HepG2 (cell line): ENCODE measurements around the gene SEMA3B. TPM values are rescaled to one million over a fixed set of nuclear protein-coding genes. Genes with fewer than 3 reads are reported as not detected.

Source experiments
- ATF7 ChIP-seq, 2 experiments: fragments of 450-650 bp in 1 of 2; sonication (generic) in 1 of 2; formaldehyde crosslinking in 1 of 2; IDR thresholded peaks; 2 replicates each; pipeline versions ENCODE4 v1.4.0 to v1.6.1; 2016 to 2020; ENCODE audit warnings: antibody characterized with exemption in 1 of 2, mild to moderate bottlenecking in 1 of 2, missing genetic modification reagents in 1 of 2
- ESRRA ChIP-seq: sonication (generic); formaldehyde crosslinking; IDR thresholded peaks from 2 replicates; pipeline ENCODE4 v1.5.1; 2020; ENCODE audit warnings: mild to moderate bottlenecking, low read depth, missing genetic modification reagents
- MAFK ChIP-seq, 2 experiments: IDR thresholded peaks in 1 of 2; conservative IDR thresholded peaks in 1 of 2; 2 replicates each; pipeline ENCODE4 v1.6.1; 2011; ENCODE audit warnings: improper control_type of control experiment in 2 of 2, low read length in 2 of 2
- SALL1 ChIP-seq: sonication (generic); formaldehyde crosslinking; IDR thresholded peaks from 2 replicates; pipeline ENCODE4 v1.8.0; 2022; ENCODE audit warnings: mild to moderate bottlenecking, missing genetic modification reagents
- ZNF3 ChIP-seq: IDR thresholded peaks from 2 replicates; pipeline ENCODE4 v1.7.0; 2017; ENCODE audit warnings: inconsistent platforms
- ZNF788 ChIP-seq: sonication (generic); formaldehyde crosslinking; IDR thresholded peaks from 2 replicates; pipeline ENCODE4 v1.5.0; 2020; ENCODE audit warnings: mild to moderate bottlenecking, missing genetic modification reagents, borderline replicate concordance
- ZSCAN31 ChIP-seq: sonication (generic); formaldehyde crosslinking; IDR thresholded peaks from 2 replicates; pipeline ENCODE4 v1.5.0; 2020; ENCODE audit warnings: low read depth, mild to moderate bottlenecking, missing genetic modification reagents
- polyA plus RNA-seq, 8 experiments: library from polyadenylated mRNA; depleted of rRNA in 3 of 8; stranded (reverse) in 7 of 8; unstranded in 1 of 8; fragments of >200 nt; fragmentation: Illumina TruSeq in 4 of 8; extraction: Trizol in 4 of 8; gene quantifications; 2 replicates each; pipeline versions ENCODE4 v1.2.1 to v1.2.3, GENCODE V29; 2011 to 2016; ENCODE audit warnings: low read depth in 4 of 8, missing spikeins in 1 of 8, mixed read lengths in 1 of 8; ENCODE audit not compliant: insufficient read depth in 1 of 8
- total RNA-seq, 5 experiments: library from RNA; depleted of rRNA; stranded (reverse); fragments of >200 nt; fragmentation: Illumina TruSeq; extraction: Trizol; gene quantifications; 2 replicates each; pipeline ENCODE4 v1.2.3, GENCODE V29; 2016; ENCODE audit warnings: low read depth in 1 of 5
- TF ChIP-seq, protein P1 (sequence below), 2 experiments: sonication (generic) in 1 of 2; formaldehyde crosslinking in 1 of 2; IDR thresholded peaks; 2 replicates each; pipeline versions ENCODE4 v1.4.0 to v1.6.1; 2016 to 2020; ENCODE audit warnings: borderline replicate concordance in 1 of 2, low read depth in 1 of 2, mild to moderate bottlenecking in 1 of 2, missing genetic modification reagents in 1 of 2
- TF ChIP-seq, protein P2 (sequence below): sonication (generic); formaldehyde crosslinking; IDR thresholded peaks from 2 replicates; pipeline ENCODE4 v1.5.0; 2020; ENCODE audit warnings: mild to moderate bottlenecking, missing genetic modification reagents, borderline replicate concordance
- TF ChIP-seq, protein P3 (sequence below): sonication (generic); formaldehyde crosslinking; IDR thresholded peaks from 2 replicates; pipeline ENCODE4 v1.5.1; 2020; ENCODE audit warnings: mild to moderate bottlenecking, missing genetic modification reagents, moderate library complexity
- TF ChIP-seq, protein P4 (sequence below): sonication (generic); formaldehyde crosslinking; IDR thresholded peaks from 2 replicates; pipeline ENCODE4 v1.5.0; 2020; ENCODE audit warnings: missing genetic modification reagents

The SEMA3B gene
- total and polyA plus RNA-seq, 2 of the 13 experiments (the other 11 are each of a cell fraction or from before 2014, with no cell fraction given): 93.2 to 158 TPM

DNA sequence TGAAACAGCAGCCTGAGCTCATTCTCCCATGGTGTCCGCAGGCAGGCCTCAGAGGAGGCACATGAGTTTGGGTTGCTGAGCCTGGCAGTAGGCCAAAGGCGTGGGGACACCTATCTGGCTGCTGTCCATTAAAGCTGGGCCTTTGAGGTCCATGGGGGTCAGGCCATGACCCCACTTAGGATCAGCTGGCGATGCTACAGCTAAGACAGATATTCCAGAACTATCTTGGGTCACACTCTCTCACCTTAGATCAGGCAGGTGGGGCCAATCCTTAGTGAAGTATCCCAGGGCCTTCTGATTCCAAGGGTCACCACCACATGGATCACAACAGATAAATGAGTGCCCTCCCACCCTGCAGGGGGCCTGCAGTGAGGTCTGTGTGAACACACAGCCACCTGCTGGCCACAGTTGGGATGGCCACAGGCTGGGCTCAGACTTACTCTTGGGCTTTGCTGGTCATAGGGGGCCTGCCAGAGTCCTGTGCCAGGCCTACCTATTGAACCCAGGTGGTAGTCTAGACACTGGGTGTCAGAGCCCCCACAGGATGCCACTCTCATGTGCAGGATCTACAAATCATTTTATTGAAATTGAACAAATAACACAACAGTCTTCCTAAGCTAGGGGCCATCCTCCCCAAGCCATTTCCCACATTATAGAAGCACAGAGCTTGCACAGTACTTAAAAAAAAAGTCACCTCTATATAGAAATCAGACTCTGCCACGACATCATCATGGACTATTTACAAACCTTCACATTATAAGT, 55.6 kb downstream of the SEMA3B start (continued):
- TF ChIP-seq ZNF788 (CRISPR knock-in tag) (0 out of 2 replicates have a peak, but pooled peaks have one; percentile 27), ESRRA (CRISPR knock-in tag) (peak; percentile 57; the same call in 1 of the 2 replicates), ZNF3 (CRISPR knock-in tag) (no peak), ZSCAN31 (CRISPR knock-in tag) (peak; percentile 64; the same call in 1 of the 2 replicates), SALL1 (CRISPR knock-in tag) (peak; percentile 69), ATF7 (IDR thresholded peaks at IDR 0.05) (no peak), ATF7 (CRISPR knock-in tag; IDR thresholded peaks at IDR 0.05) (peak; percentile 59; the same call in 1 of the 2 replicates), MAFK (conservative IDR thresholded peaks at IDR 0.05 in 1 of 2, IDR thresholded peaks at IDR 0.05 in 1 of 2; ENCODE audit: low read length in 2 of 2) (peak in 1 of 2 experiments; percentile 30; a peak in 1 of 4 replicates)
- TF ChIP-seq, protein P1, sequence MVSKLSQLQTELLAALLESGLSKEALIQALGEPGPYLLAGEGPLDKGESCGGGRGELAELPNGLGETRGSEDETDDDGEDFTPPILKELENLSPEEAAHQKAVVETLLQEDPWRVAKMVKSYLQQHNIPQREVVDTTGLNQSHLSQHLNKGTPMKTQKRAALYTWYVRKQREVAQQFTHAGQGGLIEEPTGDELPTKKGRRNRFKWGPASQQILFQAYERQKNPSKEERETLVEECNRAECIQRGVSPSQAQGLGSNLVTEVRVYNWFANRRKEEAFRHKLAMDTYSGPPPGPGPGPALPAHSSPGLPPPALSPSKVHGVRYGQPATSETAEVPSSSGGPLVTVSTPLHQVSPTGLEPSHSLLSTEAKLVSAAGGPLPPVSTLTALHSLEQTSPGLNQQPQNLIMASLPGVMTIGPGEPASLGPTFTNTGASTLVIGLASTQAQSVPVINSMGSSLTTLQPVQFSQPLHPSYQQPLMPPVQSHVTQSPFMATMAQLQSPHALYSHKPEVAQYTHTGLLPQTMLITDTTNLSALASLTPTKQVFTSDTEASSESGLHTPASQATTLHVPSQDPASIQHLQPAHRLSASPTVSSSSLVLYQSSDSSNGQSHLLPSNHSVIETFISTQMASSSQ (IDR thresholded peaks at IDR 0.05; ENCODE audit: low read depth): no peak
- TF ChIP-seq, protein P1 (CRISPR knock-in tag; IDR thresholded peaks at IDR 0.05; ENCODE audit: borderline replicate concordance): peak; percentile 63
- TF ChIP-seq, protein P2, sequence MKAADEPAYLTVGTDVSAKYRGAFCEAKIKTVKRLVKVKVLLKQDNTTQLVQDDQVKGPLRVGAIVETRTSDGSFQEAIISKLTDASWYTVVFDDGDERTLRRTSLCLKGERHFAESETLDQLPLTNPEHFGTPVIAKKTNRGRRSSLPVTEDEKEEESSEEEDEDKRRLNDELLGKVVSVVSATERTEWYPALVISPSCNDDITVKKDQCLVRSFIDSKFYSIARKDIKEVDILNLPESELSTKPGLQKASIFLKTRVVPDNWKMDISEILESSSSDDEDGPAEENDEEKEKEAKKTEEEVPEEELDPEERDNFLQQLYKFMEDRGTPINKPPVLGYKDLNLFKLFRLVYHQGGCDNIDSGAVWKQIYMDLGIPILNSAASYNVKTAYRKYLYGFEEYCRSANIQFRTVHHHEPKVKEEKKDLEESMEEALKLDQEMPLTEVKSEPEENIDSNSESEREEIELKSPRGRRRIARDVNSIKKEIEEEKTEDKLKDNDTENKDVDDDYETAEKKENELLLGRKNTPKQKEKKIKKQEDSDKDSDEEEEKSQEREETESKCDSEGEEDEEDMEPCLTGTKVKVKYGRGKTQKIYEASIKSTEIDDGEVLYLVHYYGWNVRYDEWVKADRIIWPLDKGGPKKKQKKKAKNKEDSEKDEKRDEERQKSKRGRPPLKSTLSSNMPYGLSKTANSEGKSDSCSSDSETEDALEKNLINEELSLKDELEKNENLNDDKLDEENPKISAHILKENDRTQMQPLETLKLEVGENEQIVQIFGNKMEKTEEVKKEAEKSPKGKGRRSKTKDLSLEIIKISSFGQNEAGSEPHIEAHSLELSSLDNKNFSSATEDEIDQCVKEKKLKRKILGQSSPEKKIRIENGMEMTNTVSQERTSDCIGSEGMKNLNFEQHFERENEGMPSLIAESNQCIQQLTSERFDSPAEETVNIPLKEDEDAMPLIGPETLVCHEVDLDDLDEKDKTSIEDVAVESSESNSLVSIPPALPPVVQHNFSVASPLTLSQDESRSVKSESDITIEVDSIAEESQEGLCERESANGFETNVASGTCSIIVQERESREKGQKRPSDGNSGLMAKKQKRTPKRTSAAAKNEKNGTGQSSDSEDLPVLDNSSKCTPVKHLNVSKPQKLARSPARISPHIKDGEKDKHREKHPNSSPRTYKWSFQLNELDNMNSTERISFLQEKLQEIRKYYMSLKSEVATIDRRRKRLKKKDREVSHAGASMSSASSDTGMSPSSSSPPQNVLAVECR (CRISPR knock-in tag): peak; percentile 64; the same call in 1 of the 2 replicates
- TF ChIP-seq, protein P3, sequence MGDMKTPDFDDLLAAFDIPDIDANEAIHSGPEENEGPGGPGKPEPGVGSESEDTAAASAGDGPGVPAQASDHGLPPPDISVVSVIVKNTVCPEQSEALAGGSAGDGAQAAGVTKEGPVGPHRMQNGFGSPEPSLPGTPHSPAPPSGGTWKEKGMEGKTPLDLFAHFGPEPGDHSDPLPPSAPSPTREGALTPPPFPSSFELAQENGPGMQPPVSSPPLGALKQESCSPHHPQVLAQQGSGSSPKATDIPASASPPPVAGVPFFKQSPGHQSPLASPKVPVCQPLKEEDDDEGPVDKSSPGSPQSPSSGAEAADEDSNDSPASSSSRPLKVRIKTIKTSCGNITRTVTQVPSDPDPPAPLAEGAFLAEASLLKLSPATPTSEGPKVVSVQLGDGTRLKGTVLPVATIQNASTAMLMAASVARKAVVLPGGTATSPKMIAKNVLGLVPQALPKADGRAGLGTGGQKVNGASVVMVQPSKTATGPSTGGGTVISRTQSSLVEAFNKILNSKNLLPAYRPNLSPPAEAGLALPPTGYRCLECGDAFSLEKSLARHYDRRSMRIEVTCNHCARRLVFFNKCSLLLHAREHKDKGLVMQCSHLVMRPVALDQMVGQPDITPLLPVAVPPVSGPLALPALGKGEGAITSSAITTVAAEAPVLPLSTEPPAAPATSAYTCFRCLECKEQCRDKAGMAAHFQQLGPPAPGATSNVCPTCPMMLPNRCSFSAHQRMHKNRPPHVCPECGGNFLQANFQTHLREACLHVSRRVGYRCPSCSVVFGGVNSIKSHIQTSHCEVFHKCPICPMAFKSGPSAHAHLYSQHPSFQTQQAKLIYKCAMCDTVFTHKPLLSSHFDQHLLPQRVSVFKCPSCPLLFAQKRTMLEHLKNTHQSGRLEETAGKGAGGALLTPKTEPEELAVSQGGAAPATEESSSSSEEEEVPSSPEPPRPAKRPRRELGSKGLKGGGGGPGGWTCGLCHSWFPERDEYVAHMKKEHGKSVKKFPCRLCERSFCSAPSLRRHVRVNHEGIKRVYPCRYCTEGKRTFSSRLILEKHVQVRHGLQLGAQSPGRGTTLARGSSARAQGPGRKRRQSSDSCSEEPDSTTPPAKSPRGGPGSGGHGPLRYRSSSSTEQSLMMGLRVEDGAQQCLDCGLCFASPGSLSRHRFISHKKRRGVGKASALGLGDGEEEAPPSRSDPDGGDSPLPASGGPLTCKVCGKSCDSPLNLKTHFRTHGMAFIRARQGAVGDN (CRISPR knock-in tag): peak; percentile 75
- TF ChIP-seq, protein P4, sequence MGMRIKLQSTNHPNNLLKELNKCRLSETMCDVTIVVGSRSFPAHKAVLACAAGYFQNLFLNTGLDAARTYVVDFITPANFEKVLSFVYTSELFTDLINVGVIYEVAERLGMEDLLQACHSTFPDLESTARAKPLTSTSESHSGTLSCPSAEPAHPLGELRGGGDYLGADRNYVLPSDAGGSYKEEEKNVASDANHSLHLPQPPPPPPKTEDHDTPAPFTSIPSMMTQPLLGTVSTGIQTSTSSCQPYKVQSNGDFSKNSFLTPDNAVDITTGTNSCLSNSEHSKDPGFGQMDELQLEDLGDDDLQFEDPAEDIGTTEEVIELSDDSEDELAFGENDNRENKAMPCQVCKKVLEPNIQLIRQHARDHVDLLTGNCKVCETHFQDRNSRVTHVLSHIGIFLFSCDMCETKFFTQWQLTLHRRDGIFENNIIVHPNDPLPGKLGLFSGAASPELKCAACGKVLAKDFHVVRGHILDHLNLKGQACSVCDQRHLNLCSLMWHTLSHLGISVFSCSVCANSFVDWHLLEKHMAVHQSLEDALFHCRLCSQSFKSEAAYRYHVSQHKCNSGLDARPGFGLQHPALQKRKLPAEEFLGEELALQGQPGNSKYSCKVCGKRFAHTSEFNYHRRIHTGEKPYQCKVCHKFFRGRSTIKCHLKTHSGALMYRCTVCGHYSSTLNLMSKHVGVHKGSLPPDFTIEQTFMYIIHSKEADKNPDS (CRISPR knock-in tag): 0 out of 2 replicates have a peak, but pooled peaks have one; percentile 15
